Stomach smooth muscle (tissue), 2 donors: Measurements from ENCODE around the gene AMDHD2.

Experiments used
- H3K27ac ChIP-seq: one replicate; pipeline ENCODE4 v1.7.0; 2013; ENCODE audit warnings: mild to moderate bottlenecking, low read length, inconsistent platforms
- H3K27me3 ChIP-seq, 2 donors: one replicate each; pipeline ENCODE4 v1.7.0; 2013; ENCODE audit warnings: low read length in 2 of 2; ENCODE audit not compliant: insufficient read depth in 2 of 2, control insufficient read depth in 1 of 2
- H3K36me3 ChIP-seq, 2 donors: one replicate each; pipeline ENCODE4 v1.7.0; 2013; ENCODE audit warnings: low read length in 2 of 2; ENCODE audit not compliant: control insufficient read depth in 2 of 2, insufficient read depth in 2 of 2
- H3K4me1 ChIP-seq: one replicate; pipeline ENCODE4 v1.7.0; 2013; ENCODE audit warnings: low read length; ENCODE audit not compliant: control insufficient read depth, insufficient read depth
- H3K4me3 ChIP-seq, 2 donors: one replicate each; pipeline ENCODE4 v1.7.0; 2013; ENCODE audit warnings: low read length in 2 of 2
- H3K9ac ChIP-seq, 2 donors: one replicate each; pipeline ENCODE4 v1.7.0; 2013; ENCODE audit warnings: low read length in 2 of 2, mild to moderate bottlenecking in 1 of 2
- H3K9me3 ChIP-seq, 2 donors: one replicate each; pipeline ENCODE4 v1.7.0; 2013; ENCODE audit warnings: low read length in 2 of 2; ENCODE audit not compliant: control insufficient read depth in 2 of 2
- donor health status: healthy.
- donor health status: Pancreatic carcinoma.

The AMDHD2 gene

DNA sequence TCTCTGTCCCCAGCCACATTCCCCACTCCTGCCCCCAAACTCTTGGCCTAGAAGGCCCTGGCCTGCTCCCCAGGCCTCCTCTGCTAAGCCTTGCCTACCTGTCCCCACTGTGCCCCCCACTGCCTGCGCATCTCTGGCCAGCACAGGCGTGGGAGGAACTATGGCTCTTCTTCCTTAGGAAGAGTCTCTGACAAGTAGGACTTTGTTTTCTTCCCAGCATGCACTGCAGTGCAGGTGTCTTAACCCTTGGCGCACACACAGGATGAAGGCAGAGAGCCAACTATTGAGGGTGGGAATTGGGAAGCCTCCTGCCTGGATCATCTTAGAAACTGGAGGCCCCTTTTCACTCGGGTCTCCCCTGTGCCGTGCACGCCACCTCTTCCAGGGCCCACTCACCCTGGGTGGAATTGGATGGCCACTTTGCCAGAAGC, 3.6 kb downstream of the AMDHD2 start:
- Histone ChIP-seq H3K27me3 (no peaks in the 10 kb centered on the region), H3K27ac (no peak overlapping the region), H3K36me3 (peaks cover 16 to 34% of the 10 kb centered on the region in 2 donors), H3K9ac (no peak overlapping the region), H3K4me3 (no peak overlapping the region), H3K9me3 (no peaks in the 10 kb centered on the region), H3K4me1 (peaks cover 20% of the 10 kb centered on the region)

DNA sequence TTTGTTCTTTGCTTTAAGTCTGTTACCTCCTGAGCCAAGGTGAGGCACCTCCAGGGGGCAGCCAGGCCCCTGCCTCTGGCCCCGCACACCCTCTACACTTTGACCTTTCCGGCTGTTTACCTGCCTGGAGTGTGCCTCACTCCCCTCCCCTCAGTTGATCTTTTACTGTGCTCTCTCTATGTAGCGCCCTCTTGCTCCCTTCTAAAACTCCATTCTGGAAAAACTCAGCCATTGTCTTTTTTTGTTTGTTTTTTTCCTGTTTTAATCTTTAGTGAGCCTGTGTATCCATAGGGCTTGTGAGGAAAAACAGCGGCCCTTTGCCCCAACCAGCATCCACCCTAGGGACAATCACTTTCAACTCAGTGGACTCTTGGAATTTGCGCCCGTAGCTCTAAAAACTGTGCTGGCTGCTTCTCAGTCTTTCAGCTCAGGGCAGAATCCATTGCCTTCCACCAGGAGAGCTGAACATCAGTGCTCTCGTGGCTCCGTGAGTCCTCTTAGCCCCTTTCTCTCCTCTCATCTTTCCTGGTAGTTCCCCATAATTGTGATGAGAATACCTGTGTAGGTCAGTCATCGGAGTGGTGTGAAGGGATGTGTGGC, 4.3 kb downstream of the AMDHD2 start:
- Histone ChIP-seq H3K27ac (no peak overlapping the region), H3K9ac (no peak overlapping the region), H3K9me3 (no peaks in the 10 kb centered on the region), H3K4me1 (peaks cover 14% of the 10 kb centered on the region), H3K27me3 (no peaks in the 10 kb centered on the region), H3K36me3 (peaks cover 19 to 35% of the 10 kb centered on the region in 2 donors), H3K4me3 (no peak overlapping the region)

DNA sequence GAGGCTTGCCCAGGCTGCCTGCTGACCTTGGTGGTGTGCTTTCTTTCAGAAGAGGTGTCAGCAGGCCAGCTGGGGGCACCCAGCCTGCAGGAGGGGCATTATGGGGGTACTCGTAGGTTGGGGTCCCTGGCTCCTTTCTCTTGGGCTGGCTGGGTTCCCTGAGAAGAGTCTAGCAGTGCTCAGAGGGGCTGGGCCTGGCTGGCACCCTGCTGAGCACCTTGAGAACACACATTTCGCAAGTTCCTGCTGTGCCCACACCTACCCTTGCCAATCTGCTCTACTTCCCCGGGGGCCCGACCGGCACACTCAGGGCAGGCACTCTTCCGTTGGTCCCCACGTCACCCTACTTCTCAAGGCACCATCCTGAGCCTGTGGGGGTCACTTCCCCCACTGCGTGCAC, 6.0 kb downstream of the AMDHD2 start:
- H3K4me1 ChIP-seq = peaks cover 7% of the 10 kb centered on the region
- peaks cover 20 to 35% of the 10 kb centered on the region in 2 donors for H3K36me3 ChIP-seq
- H3K27ac ChIP-seq = no peak overlapping the region
- no peak overlapping the region for H3K9ac ChIP-seq
- no peak overlapping the region for H3K4me3 ChIP-seq
- H3K9me3 ChIP-seq = no peaks in the 10 kb centered on the region
- H3K27me3 ChIP-seq = no peaks in the 10 kb centered on the region

DNA sequence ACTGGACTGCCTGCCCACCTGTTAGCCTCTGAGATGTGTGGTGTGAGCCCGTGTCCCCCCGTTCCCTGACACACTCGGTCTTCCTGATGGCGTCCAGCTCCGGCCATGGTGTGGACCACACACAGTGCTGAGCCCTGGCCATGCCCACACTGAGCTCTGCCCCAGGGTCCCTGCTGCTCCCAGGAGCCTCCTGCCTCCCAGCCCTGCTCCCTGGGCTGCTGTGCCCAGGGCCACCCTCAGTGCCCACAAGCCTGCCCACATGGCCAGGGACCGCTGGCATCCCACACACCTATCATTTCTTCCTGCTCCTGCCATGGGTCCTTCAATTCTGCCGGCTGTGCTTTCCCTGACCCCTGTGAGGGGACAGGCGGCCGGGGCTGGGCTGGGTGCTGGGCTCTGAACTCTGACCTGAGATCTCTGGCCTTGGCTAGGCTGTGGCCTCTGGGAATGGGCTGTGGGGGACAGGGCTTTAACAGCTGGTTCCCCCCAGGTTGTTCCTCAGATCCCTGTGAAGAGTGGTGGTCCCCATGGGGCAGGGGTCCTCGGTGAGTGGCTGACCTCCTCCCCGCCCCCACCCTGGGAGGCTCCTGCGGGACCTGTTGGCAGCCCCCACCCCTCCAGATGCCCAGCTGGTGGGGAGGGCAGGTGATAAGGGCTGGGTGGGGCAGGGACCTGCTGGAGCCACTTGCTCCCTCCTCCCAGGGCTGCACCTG, 7.1 kb downstream of the AMDHD2 start:
- no peaks in the 10 kb centered on the region for H3K27me3 ChIP-seq
- no peaks in the 10 kb centered on the region for H3K9me3 ChIP-seq
- peaks cover 8% of the 10 kb centered on the region for H3K4me1 ChIP-seq
- H3K9ac ChIP-seq = no peak overlapping the region
- H3K36me3 ChIP-seq = peaks cover 20 to 35% of the 10 kb centered on the region in 2 donors
- H3K27ac ChIP-seq = no peak overlapping the region
- H3K4me3 ChIP-seq = no peak overlapping the region

DNA sequence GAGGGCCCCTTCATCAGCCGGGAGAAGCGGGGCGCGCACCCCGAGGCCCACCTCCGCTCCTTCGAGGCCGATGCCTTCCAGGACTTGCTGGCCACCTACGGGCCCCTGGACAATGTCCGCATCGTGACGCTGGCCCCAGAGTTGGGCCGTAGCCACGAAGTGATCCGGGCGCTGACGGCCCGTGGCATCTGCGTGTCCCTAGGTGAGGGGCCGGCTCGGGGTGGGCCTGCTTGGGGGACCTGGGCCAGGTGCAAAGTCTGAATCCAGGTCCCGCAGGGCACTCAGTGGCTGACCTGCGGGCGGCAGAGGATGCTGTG, 7.6 kb downstream of the AMDHD2 start:
- no peaks in the 10 kb centered on the region for H3K9me3 ChIP-seq
- H3K27ac ChIP-seq = no peak overlapping the region
- H3K4me1 ChIP-seq = peaks cover 12% of the 10 kb centered on the region
- H3K27me3 ChIP-seq = no peaks in the 10 kb centered on the region
- H3K36me3 ChIP-seq = peaks cover 20 to 35% of the 10 kb centered on the region in 2 donors
- H3K4me3 ChIP-seq = no peak overlapping the region
- H3K9ac ChIP-seq = no peak overlapping the region

DNA sequence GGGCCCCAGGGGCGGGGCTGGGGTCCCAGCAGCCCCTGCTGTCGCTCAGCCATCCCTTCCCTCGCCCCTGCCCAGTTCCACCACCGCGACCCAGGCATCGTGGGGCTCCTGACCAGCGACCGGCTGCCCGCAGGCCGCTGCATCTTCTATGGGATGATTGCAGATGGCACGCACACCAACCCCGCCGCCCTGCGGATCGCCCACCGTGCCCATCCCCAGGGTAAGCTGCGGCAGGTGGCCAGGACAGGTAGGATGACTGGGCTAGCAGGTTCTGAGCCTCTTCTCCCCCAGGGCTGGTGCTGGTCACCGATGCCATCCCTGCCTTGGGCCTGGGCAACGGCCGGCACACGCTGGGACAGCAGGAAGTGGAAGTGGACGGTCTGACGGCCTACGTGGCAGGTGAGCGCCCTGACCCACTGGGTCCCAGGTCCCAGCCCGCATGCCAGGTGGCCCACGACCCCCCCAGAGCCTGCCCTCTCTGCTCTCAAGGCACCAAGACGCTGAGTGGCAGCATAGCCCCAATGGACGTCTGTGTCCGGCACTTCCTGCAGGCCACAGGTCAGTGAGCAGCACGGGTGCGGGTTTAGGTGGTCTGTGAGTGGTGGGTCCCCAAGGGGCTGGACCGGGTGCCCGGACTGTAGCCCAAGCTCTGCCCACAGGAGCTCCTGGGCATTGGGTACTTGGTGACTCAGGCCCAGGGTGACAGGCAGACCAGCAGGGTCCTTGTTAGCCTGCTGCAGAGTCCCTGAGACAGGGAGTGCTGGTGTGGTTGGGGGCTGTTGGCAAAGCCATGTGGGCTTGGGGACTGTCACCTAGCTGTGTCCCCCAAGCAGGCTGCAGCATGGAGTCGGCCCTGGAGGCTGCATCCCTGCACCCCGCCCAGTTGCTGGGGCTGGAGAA, 8.2 kb downstream of the AMDHD2 start:
- Histone ChIP-seq H3K9ac (no peak overlapping the region), H3K4me3 (no peak overlapping the region), H3K4me1 (peaks cover 14% of the 10 kb centered on the region), H3K27me3 (no peaks in the 10 kb centered on the region), H3K9me3 (no peaks in the 10 kb centered on the region), H3K27ac (no peak overlapping the region), H3K36me3 (peaks cover 19 to 32% of the 10 kb centered on the region in 2 donors)

DNA sequence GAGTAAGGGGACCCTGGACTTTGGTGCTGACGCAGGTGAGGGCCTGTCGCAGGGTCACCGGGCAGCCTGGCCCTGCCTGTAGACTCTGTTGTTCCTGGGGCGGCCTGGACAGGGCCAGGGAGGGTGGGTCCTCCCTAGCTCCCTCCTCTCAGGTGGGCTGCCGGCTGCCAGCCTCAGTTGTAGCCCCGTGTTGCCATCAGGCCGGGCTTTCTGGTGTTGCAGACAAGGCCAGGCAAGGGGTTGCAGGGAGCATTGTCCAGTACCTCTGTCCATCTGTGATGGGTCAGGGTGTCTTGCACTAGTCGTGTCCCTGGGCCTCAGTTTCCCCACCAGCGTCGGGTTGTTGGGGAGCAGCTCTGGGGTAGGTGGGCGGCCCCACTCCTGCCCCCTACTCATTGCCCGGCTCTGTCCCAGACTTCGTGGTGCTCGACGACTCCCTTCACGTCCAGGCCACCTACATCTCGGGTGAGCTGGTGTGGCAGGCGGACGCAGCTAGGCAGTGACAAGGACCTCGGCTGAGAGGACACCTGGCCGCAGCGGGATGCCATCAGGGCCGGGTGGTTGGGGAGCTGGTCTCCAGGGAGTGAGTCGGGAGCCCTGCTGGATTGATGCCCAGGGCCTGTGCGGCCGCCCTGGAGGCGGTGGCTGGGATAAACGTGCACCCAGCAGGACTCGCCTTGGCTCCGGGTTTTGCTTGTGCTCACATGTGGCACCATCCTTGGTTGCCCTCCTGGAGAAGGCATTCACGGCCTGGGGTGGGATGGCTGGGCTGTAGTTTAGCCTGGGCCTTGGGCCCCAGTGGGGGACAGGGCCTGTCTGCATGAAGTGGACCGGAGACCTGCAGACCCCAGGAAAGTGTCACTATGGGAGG, 9.1 kb downstream of the AMDHD2 start:
- no peaks in the 10 kb centered on the region for H3K9me3 ChIP-seq
- H3K36me3 ChIP-seq = peaks cover 12 to 24% of the 10 kb centered on the region in 2 donors
- peaks cover 14% of the 10 kb centered on the region for H3K4me1 ChIP-seq
- H3K27ac ChIP-seq = no peak overlapping the region
- H3K9ac ChIP-seq = no peak overlapping the region
- no peak overlapping the region for H3K4me3 ChIP-seq
- H3K27me3 ChIP-seq = no peaks in the 10 kb centered on the region

DNA sequence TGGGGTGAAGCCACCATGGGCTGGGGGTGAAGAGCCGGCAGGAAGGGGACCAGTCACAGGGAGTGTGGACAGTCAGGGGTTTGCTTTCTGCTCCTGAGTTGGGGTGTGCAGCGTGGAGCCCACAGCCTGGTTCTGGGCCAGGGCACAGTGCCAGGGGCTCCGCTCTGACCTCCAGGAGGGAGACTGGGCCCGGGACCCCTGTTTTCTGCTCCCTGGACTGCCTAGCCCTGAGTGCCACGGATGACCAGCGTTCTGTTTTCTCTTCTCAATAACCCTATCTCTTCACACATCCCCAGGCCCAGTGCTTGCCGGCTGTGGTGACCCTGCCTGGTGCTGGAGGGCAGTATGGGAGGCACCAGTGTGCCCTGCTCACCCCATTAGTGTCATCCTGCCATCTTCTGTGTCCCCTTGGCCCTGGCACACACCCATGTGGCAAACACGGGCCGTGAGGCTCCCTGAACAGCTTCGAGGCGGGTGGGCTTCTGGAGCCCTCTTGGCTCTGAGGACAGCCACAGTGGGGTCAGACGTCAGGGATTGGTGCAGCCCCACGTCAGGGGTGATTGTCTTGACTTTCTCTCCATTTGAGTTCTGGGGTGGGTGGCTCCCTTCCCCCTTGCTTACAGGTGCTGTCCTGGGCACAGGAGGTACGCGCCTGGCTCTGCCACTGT, 9.9 kb downstream of the AMDHD2 start:
- Histone ChIP-seq H3K4me3 (no peak overlapping the region), H3K9ac (no peak overlapping the region), H3K36me3 (peaks cover 11 to 20% of the 10 kb centered on the region in 2 donors), H3K4me1 (peaks cover 14% of the 10 kb centered on the region), H3K27me3 (no peaks in the 10 kb centered on the region), H3K27ac (no peak overlapping the region), H3K9me3 (no peaks in the 10 kb centered on the region)

DNA sequence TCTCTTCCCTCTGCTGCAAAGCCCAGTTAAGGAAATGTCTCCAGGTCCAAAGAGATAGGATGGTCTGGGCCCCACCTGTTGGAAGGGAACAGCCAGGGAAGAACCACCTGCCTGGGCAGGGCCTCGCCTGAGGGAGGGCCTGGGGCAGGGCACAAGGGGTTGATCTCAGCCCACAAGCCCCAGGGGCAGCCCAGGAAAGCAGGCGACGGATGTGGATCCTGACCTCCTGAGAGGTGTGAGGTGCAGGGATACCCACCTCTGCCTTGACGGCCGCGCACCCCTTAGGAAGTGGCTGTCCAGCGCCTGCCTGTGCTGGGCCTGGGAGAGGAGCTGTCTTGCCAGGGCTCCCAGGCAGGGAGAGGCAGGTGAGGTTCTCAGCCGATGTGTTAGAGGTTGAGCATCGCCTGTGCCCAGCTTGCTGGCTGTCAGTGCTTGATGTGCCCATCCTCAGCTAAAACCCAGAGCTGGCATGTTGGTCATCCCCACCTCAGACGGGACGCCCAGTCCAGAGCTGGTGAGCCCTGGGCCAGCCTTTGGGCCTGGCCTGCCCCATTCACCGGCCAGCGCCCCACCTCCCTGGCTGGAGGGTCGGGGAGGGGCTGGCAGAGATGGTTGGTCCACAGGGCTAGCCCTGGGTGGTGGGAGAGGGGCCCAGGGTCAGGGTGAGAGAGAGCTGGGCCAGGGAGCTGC, 10.6 kb downstream of the AMDHD2 start:
- H3K36me3 ChIP-seq = peaks cover 11 to 20% of the 10 kb centered on the region in 2 donors
- peaks cover 17% of the 10 kb centered on the region for H3K4me1 ChIP-seq
- H3K9ac ChIP-seq = peak overlapping the region; percentile 72 to 74
- H3K27ac ChIP-seq = peak overlapping the region; percentile 97
- H3K4me3 ChIP-seq = peak overlapping the region in 1 of 2 donors; percentile 47
- H3K27me3 ChIP-seq = no peaks in the 10 kb centered on the region
- H3K9me3 ChIP-seq = no peaks in the 10 kb centered on the region
